SW 1271 (cell line): ENCODE measurements around the gene ZNF595.
"Not testable (repeated sequence)": the region's sequence is repeated elsewhere in the genome, so short reads cannot be mapped to it uniquely, and the experiment has no call there.

Experiments
- DNase-seq, 2 experiments: peaks; one replicate each; lab custom pipeline; 2025; lab: John Stamatoyannopoulos, UW

The ZNF595 gene

GRCh38 chr4:86559-87324 is 33.6 kb downstream of the ZNF595 start:
- not testable (repeated sequence) for DNase-seq

GRCh38 chr4:98386-98785 is 45.3 kb downstream of the ZNF595 start:
- no peak for DNase-seq

GRCh38 chr4:99863-100262 is 46.7 kb downstream of the ZNF595 start:
- DNase-seq = no peak

GRCh38 chr4:107083-107443 is 53.9 kb downstream of the ZNF595 start:
- DNase-seq = no peak

GRCh38 chr4:107444-108429 is 54.6 kb downstream of the ZNF595 start:
- no peak for DNase-seq

GRCh38 chr4:112771-113170 is 59.6 kb downstream of the ZNF595 start:
- no peak for DNase-seq

- no peak for DNase-seq
These were observed 60.6 kb downstream of the ZNF595 start for GRCh38 chr4:113732-114131.

- no peak for DNase-seq
These were observed 61.0 kb downstream of the ZNF595 start for GRCh38 chr4:114149-114548.

GRCh38 chr4:116499-116898 is 63.4 kb downstream of the ZNF595 start:
- no peak for DNase-seq

GRCh38 chr4:120616-121015 is 67.5 kb downstream of the ZNF595 start:
- no peak for DNase-seq

GRCh38 chr4:121408-122084 is 68.4 kb downstream of the ZNF595 start:
- DNase-seq = no peak

GRCh38 chr4:123922-124274 is 70.8 kb downstream of the ZNF595 start:
- DNase-seq = not testable (repeated sequence)

GRCh38 chr4:124275-125081 is 71.4 kb downstream of the ZNF595 start, which contains the start of gene ZNF718:
Gene ZNF718 (plus strand): TSS chr4:124501. CDS start chr4:124671, 170 bp downstream.
- DNase-seq = peak; percentile 92 to 97

- DNase-seq = peak in 1 of 2 experiments; percentile 61
These were observed 72.1 kb downstream of the ZNF595 start for GRCh38 chr4:125091-125771.

- DNase-seq = no peak
These were observed 72.7 kb downstream of the ZNF595 start for GRCh38 chr4:125833-126232.

GRCh38 chr4:132483-132882 is 79.4 kb downstream of the ZNF595 start:
- no peak for DNase-seq
